HepG2 (cell line): ENCODE data around the gene H6PD. TPM values are rescaled to one million over a fixed set of nuclear protein-coding genes. Genes with fewer than 3 reads are reported as not detected.

ENCODE experiments used
- EHMT2 ChIP-seq: fragments of 200-600 bp; sonication (generic); IDR thresholded peaks from 2 replicates; pipeline ENCODE4 v1.7.0; 2017; ENCODE audit warnings: antibody characterized with exemption, low read depth, low read length, borderline replicate concordance
- ELF3 ChIP-seq: IDR thresholded peaks from 2 replicates; pipeline ENCODE4 v1.6.1; 2016; ENCODE audit warnings: missing genetic modification reagents, missing compliant biosample characterization
- FOSL1 ChIP-seq: sonication (generic); formaldehyde crosslinking; IDR thresholded peaks from 2 replicates; pipeline ENCODE4 v1.9.0; 2021; ENCODE audit warnings: missing genetic modification reagents, borderline replicate concordance
- HNRNPK ChIP-seq: fragments of 200-400 bp; formaldehyde crosslinking; IDR thresholded peaks from 2 replicates; pipeline ENCODE4 v1.6.1; 2018; ENCODE audit warnings: low read length, low read depth, moderate library complexity, mild to moderate bottlenecking; ENCODE audit not compliant: poor library complexity, severe bottlenecking
- IKZF4 ChIP-seq: sonication (generic); formaldehyde crosslinking; IDR thresholded peaks from 2 replicates; pipeline ENCODE4 v1.5.1; 2020; ENCODE audit warnings: borderline replicate concordance, mild to moderate bottlenecking, low read depth, missing genetic modification reagents; ENCODE audit errors: not compliant biosample characterization
- MYC ChIP-seq: sonication (generic); formaldehyde crosslinking; IDR thresholded peaks from 2 replicates; pipeline ENCODE4 v1.9.0; 2021; ENCODE audit warnings: missing genetic modification reagents, borderline replicate concordance
- NR2C2 ChIP-seq: sonication (generic); formaldehyde crosslinking; IDR thresholded peaks from 2 replicates; pipeline ENCODE4 v1.4.0; 2020; ENCODE audit warnings: missing genetic modification reagents, mild to moderate bottlenecking, moderate library complexity, borderline replicate concordance
- PLRG1 ChIP-seq: fragments of 450-650 bp; conservative IDR thresholded peaks from 2 replicates; pipeline ENCODE4 v1.6.1; 2016
- SAP130 ChIP-seq: IDR thresholded peaks from 2 replicates; pipeline ENCODE4 v1.6.1; 2016; ENCODE audit warnings: low read depth
- SIX1 ChIP-seq: sonication (generic); formaldehyde crosslinking; IDR thresholded peaks from 2 replicates; pipeline ENCODE4 v1.4.0; 2020; ENCODE audit warnings: missing genetic modification reagents, borderline replicate concordance
- SP4 ChIP-seq: sonication (generic); formaldehyde crosslinking; IDR thresholded peaks from 2 replicates; pipeline ENCODE4 v1.8.1; 2023; ENCODE audit warnings: mild to moderate bottlenecking, missing genetic modification reagents
- SSRP1 ChIP-seq: IDR thresholded peaks from 2 replicates; pipeline ENCODE4 v1.6.1; 2016; ENCODE audit warnings: control low read depth
- THAP11 ChIP-seq: IDR thresholded peaks from 2 replicates; pipeline ENCODE4 v1.6.1; 2016; ENCODE audit warnings: missing biosample characterization, missing genetic modification reagents
- ZEB1 ChIP-seq: IDR thresholded peaks from 2 replicates; pipeline ENCODE4 v1.6.1; 2012; ENCODE audit warnings: mild to moderate bottlenecking, low read depth, inconsistent platforms; ENCODE audit not compliant: insufficient replicate concordance
- ZFX ChIP-seq: sonication (generic); formaldehyde crosslinking; IDR thresholded peaks from 2 replicates; pipeline ENCODE4 v1.4.0; 2020; ENCODE audit warnings: mild to moderate bottlenecking, low read depth, missing genetic modification reagents, moderate library complexity
- ZIK1 ChIP-seq: sonication (generic); formaldehyde crosslinking; IDR thresholded peaks from 2 replicates; pipeline ENCODE4 v1.5.0; 2020; ENCODE audit warnings: mild to moderate bottlenecking, low read depth, missing genetic modification reagents, borderline replicate concordance
- ZNF124 ChIP-seq: sonication (generic); formaldehyde crosslinking; IDR thresholded peaks from 2 replicates; pipeline ENCODE4 v1.4.0; 2020; ENCODE audit warnings: missing genetic modification reagents
- ZNF263 ChIP-seq: sonication (generic); formaldehyde crosslinking; IDR thresholded peaks from 2 replicates; pipeline ENCODE4 v1.4.0; 2020; ENCODE audit warnings: missing genetic modification reagents
- ZNF3 ChIP-seq: IDR thresholded peaks from 2 replicates; pipeline ENCODE4 v1.7.0; 2017; ENCODE audit warnings: inconsistent platforms
- ZNF609 ChIP-seq: sonication (generic); formaldehyde crosslinking; IDR thresholded peaks from 2 replicates; pipeline ENCODE4 v1.4.0; 2020; ENCODE audit warnings: mild to moderate bottlenecking, missing genetic modification reagents, borderline replicate concordance
- ZNF768 ChIP-seq: sonication (generic); formaldehyde crosslinking; IDR thresholded peaks from 2 replicates; pipeline ENCODE4 v1.4.0; 2020; ENCODE audit warnings: missing genetic modification reagents
- ZNF790 ChIP-seq: sonication (generic); formaldehyde crosslinking; IDR thresholded peaks from 2 replicates; pipeline ENCODE4 v1.8.0; 2022; ENCODE audit warnings: missing genetic modification reagents, mild to moderate bottlenecking, borderline replicate concordance
- ZSCAN25 ChIP-seq: sonication (generic); formaldehyde crosslinking; IDR thresholded peaks from 2 replicates; pipeline ENCODE4 v1.8.0; 2022; ENCODE audit warnings: mild to moderate bottlenecking, missing genetic modification reagents
- polyA plus RNA-seq, 8 experiments: library from polyadenylated mRNA; depleted of rRNA in 3 of 8; stranded (reverse) in 7 of 8; unstranded in 1 of 8; fragments of >200 nt; fragmentation: Illumina TruSeq in 4 of 8; extraction: Trizol in 4 of 8; gene quantifications; 2 replicates each; pipeline versions ENCODE4 v1.2.1 to v1.2.3, GENCODE V29; 2011 to 2016; ENCODE audit warnings: low read depth in 4 of 8, missing spikeins in 1 of 8, mixed read lengths in 1 of 8; ENCODE audit not compliant: insufficient read depth in 1 of 8
- total RNA-seq, 5 experiments: library from RNA; depleted of rRNA; stranded (reverse); fragments of >200 nt; fragmentation: Illumina TruSeq; extraction: Trizol; gene quantifications; 2 replicates each; pipeline ENCODE4 v1.2.3, GENCODE V29; 2016; ENCODE audit warnings: low read depth in 1 of 5
- TF ChIP-seq, protein P1 (sequence below): sonication (generic); formaldehyde crosslinking; IDR thresholded peaks from 2 replicates; pipeline ENCODE4 v1.4.0; 2020; ENCODE audit warnings: missing genetic modification reagents, borderline replicate concordance

Gene H6PD
- total and polyA plus RNA-seq, 2 of the 13 experiments (the other 11 are each of a cell fraction or from before 2014, with no cell fraction given): 9.3 to 14.1 TPM

DNA sequence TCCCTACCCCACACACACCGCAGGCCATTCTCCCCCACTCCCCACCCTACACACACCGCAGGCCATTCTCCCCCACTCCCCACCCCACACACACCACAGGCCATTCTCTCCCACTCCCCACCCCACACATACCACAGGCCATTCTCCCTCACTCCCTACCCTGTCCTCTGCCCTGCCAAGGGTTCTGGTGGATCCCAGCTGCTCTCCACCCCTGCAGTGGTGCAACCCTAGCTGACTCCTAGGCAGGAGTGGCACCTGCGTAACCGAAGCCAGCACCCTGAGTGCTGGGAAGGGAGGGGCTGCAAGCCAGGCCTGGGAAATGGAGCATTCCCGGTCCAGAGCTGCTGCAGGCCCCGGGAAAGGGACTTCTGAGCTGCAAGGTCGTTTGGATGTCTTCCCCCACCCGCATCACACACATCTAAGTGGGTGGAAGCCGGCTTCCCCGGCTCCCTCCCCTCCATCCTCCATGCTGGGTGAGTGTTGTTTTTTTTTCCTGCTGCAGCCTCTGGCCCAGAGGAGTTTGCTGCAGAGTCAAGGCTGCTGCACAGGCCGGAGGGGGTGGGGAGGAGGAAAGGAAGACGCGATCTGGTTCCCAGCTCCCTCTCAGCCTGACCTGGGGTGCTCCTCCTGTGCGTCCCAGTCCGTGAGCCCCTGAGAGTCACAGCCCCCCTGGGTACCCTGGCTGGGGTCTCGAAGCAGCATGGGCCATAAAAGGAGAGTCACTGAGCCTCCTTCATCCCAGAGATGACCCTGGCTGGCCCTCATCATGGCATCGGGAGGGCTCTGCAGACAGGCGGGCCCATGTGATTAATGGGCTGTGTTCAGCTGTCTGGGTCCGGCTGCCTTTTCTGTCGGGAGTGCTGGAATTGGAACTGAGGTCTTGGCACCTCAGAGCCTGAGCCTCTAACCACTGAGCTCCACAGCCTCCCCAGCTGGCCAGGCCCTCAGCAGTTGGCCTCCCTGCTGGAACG lies 16.1 kb downstream of the H6PD start (continued):
- peak; percentile 21; the same call in 1 of the 2 replicates for TF ChIP-seq ZNF609 (CRISPR knock-in tag)
- TF ChIP-seq SP4: 0 out of 2 replicates have a peak, but pooled peaks have one; percentile 29
- TF ChIP-seq ZNF3: no peak
- TF ChIP-seq ZFX (CRISPR knock-in tag): peak; percentile 57
- TF ChIP-seq IKZF4 (CRISPR knock-in tag): no peak
- TF ChIP-seq ZSCAN25: peak; percentile 92
- peak; percentile 45 for TF ChIP-seq MYC
- no peak for TF ChIP-seq SIX1 (CRISPR knock-in tag)
- TF ChIP-seq ELF3 (CRISPR knock-in tag): no peak
- TF ChIP-seq SAP130 (CRISPR knock-in tag): peak; percentile 34; the same call in 1 of the 2 replicates
- TF ChIP-seq FOSL1 (CRISPR knock-in tag): no peak
- no peak for TF ChIP-seq ZEB1
- peak; percentile 70; the same call in 1 of the 2 replicates for TF ChIP-seq ZNF263 (CRISPR knock-in tag)
- no peak for TF ChIP-seq ZNF768 (CRISPR knock-in tag)
- no peak for TF ChIP-seq SSRP1 (CRISPR knock-in tag)
- TF ChIP-seq, protein P1, sequence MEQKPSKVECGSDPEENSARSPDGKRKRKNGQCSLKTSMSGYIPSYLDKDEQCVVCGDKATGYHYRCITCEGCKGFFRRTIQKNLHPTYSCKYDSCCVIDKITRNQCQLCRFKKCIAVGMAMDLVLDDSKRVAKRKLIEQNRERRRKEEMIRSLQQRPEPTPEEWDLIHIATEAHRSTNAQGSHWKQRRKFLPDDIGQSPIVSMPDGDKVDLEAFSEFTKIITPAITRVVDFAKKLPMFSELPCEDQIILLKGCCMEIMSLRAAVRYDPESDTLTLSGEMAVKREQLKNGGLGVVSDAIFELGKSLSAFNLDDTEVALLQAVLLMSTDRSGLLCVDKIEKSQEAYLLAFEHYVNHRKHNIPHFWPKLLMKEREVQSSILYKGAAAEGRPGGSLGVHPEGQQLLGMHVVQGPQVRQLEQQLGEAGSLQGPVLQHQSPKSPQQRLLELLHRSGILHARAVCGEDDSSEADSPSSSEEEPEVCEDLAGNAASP (CRISPR knock-in tag): 0 out of 2 replicates have a peak, but pooled peaks have one; percentile 7
- peak; percentile 16 for TF ChIP-seq HNRNPK
- TF ChIP-seq THAP11: 0 out of 2 replicates have a peak, but pooled peaks have one; percentile 7
- 0 out of 2 replicates have a peak, but pooled peaks have one; percentile 31 for TF ChIP-seq ZIK1 (CRISPR knock-in tag)
- peak; percentile 53; the same call in 1 of the 2 replicates for TF ChIP-seq NR2C2 (CRISPR knock-in tag)
- TF ChIP-seq EHMT2: no peak
- TF ChIP-seq ZNF124: no peak
- TF ChIP-seq ZNF790: 0 out of 2 replicates have a peak, but pooled peaks have one; percentile 64
- TF ChIP-seq PLRG1: no peak
